ENCODE measurements around the gene LRRFIP1.

The LRRFIP1 gene

DNA sequence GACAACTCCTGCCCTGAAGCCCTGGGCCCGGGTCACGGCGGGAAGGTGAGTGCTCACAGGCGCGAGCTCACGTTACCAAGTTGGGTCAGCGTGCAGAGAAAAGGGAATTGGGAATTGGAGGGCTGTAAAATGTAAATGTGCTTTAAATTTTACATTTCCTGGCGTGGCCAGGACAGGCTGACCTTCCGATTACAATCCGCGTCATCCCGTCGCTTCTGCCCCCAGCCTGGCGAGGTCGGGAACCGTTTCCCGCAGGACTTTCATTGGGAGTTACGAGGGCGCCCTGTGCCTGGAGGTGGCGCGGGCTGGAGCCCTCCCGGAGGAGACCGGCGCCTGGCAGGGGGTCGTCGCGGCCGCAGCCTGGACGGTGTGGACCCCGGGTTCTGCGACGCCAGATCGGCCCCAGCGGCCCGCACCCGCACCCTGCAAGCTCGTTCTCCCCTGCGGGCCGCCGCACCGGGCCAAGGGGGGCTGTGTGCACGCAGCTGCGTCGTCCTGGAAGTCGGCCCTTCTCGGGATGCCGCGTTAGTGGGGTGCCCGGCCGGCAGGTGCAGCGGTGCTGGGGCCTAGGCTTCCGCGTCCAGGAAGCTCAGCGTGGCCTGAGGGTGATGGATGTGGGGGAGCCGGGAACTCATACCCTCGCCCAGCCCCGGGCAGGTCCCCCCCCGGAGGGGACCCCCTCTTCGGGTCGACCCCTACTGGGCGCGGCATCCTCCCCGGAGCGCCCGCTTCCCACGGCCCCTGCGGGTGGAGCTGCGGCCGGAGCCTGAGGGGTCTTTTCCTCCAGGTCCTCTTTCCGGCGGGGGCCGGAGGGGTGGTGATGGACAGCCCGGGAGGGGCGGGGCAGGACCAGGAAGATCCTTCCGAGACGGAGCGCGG, 63.9 kb downstream of the LRRFIP1 start:
- DNase-seq, result no peak

DNA sequence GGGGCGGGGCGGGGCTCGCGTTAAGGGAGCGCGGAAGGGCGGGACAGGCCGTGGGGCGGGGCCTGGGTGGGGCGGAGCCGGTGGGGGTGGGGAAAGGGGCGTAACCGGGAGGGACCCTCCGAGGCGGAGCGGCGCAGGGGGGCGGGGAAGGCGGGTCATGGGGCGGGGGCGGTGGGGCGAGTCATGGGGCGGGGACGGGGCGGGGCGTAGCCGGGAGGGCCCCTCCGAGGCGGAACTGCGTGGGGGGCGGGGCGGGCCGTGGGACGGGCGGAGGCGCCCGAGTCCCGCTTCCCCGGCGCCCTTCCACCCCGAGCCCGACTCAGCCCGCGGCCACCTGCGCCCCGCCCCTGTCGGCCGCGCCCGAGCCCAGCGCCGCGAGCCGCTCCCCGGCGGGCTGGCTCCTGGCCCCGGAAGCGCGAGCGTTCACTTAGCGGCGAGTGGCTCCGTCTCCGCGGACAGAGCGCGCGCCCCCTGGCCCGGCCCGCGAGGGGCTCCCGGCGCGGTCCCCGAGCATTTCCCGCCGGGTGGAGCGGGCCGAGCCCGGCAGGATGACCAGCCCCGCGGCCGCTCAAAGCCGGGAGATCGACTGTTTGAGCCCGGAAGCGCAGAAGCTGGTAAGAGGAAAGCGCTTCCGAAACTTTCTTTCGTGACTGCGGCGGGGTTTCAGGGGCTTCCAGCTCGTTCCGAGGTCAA, 64.7 kb downstream of the LRRFIP1 start:
- peak; percentile 96 for DNase-seq

DNA sequence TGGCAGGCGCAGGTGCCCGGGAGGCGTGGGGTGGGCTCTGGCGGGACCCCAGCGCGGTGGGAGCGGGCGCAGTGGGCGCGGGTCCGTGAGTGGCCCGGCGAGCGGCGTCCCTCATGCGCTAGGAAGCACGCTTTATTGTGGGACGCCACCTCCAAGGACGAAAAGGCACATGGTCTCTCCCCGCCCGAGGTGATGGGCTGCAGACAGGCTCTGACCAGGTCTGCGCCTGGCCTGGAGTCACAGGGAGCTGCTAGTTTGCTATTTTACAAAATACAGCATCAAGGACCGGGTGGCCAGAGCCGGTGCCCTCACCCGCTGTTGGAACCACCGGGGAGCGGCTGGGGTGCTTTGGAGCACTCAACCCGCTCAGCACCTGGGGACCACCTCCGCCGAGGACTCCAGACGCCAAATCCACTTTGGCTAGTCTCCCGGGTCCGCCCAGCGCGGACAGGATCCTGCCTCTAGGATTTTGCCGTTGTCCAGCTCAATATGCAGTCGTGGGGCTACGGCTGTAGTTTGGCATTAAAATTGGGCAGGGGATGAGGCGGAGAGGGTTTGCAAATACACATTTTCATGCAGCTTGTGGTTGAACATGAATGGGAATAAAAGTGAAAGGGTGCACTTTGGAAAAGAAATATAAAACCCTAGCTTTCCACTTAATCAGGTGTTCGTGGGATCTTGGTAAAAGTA, 65.4 kb downstream of the LRRFIP1 start:
- no peak for DNase-seq

DNA sequence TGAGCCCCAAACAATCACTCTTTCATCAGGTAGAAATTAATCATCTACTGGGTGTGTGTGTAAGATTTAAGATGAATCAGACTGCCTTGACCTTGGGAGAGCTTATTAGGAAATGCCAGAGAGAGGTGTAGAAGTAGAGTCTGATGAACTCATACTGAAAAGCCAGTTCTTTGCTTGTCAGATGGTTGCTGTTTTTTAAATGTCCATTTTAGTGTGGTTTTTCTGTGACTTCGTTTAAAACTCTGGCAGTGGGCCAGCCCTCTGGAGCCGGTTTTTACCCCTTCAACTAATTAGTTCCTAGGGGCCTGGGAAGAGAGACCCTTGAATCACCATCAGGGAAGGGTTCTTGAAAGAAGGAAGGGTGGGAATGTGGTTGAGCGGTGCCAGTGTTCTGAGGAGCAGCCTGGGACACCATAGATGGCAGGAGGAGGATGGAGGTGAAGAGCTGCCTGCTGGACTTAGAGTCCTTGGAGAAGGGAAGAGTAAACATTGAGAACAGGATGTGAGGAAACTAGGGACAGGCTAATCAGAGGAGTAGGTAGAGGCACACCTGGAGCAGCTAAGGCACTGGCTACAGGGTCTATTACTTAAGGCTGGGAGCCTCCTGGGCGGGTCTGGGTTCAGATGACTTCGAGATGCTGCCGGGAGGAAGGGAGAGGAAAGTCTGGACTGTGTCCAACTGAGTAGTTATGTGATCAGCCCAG, 66.1 kb downstream of the LRRFIP1 start:
- no peak for DNase-seq

DNA sequence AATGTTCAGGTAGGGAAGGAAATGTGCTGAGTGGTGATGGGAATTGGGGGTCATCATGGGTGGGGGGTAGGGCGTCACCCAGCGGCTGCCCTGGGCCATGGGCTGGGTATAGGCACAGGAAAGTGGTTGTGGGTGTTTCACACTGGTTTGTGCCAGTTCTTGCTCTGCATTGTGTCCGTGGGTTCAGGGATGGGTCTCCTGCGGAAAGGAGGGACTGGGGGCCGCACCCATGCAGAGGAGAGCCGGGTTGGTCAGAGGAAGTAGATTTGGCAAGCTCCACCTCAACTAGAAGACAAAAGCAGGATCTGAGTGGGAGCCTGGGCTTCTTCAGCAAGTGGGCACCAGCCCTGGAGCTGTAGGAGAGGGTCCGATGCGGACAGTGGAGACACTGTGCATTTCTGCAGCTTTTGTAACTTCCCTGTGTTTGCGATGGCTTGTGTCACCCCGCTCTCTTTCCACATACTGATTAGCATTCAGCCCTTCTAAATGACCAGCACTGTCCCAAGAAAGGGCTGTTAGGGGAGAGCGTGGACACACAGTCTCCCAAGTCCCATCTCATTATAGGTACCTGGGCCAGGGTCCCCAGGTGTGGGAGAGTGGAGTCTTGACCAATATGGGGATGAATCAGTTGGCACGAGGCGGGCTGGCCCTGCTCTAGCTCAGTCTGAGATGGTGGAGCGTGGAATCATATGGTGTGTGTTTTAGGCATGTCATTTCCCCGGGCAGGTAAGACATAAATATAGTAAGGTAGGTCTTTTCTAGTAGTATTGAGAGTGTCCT, 67.2 kb downstream of the LRRFIP1 start:
- no peak for DNase-seq

DNA sequence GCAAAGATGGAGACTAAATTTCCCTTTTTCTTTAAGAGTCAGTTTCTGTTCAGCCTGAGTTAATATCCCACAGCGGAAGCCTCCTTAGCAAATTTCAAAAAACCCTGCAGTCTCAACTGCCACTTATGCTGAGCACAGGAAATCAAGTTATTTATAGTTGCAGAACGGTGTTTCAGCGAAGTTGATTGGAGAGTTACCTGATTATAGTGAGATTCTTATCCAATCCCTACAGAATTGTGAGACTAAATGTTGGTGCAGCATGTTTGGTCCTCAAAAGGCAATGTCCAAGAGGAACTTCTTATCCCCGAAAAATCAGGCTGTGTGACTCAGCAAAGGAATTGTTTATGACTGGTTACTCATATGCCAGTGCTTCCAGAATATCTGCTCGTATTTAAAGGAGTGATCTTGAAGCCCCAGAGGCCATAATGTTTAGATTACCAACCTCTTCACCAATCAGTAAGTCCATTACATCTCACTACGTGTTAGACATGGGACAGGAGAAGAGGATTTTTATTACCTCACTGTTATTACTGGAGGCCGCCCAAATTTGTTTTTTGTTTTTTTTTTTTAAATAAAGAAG, 67.9 kb downstream of the LRRFIP1 start:
- peak; percentile 77 for DNase-seq

DNA sequence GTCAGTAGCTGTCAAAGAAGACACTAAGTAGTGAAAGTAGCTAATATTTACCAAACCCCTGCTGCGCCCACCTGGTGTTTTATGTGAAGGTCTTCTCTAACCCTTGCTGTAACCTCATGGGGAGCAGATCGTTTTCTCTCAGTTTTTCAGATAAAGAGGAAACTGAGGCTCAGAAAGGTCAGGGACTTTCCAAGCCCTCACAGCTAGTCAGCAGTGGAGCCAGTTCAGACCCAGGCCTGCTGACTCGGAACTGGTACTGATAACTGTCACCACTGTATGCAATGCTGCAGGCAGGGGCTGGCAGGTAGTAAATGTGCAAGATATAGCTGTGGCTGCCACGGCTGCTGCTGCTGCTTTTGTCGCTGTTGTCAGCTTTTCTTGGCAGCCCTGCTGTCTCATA, 69.1 kb downstream of the LRRFIP1 start:
- no peak for DNase-seq

DNA sequence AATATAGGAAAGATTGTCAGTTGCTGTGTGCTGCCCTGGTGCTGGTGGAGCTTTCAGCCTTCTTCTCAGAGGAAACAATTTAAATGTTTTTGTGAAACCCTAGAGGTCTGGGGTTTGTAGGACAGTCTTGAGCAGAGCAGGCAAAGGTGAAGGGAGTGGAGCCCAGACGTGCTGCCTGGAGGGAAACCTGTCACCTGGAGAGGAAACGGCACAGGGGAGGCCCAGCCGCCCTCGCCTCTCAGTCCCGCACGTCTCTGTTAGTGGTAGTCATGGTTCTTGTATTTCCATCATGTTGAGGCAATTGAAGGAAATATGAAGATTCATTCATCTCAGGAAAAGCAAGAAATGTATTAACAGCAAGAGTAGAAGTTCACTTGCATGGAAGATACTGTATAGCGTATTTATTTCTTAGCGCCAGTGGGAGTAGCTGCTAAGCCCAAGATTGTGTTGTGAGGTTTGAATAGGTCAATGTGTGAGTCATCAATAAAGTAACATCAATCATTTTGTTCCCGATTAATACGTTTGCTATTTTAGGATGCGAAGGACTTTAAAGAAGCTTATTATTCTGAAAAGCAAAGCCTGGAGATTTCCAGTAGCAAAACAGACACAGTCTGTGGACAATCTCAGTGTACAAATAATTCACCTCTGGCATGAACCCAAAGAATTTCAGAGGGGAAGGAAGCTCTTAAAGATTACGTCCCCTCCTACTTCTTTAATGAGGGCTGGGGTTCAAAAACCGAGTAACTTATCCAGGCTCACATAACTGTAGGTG, 70.4 kb downstream of the LRRFIP1 start:
- no peak for DNase-seq

DNA sequence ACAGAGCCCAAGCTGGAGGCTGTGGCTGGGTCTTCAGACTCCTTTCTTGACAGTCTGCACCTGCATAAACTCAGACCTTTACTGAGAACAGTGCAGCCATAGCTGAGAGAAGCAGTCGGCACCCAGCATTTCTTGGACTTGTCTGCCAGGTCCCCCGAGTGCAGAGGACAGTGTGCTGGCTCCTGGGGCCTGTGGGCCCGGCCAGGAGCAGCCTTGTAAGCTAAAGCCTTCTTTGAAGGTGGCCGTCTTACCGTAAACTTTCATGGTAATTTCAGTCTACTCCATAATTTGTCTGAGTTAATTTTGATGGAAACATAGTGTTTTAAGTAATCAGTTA, 70.9 kb downstream of the LRRFIP1 start:
- DNase-seq, result no peak

DNA sequence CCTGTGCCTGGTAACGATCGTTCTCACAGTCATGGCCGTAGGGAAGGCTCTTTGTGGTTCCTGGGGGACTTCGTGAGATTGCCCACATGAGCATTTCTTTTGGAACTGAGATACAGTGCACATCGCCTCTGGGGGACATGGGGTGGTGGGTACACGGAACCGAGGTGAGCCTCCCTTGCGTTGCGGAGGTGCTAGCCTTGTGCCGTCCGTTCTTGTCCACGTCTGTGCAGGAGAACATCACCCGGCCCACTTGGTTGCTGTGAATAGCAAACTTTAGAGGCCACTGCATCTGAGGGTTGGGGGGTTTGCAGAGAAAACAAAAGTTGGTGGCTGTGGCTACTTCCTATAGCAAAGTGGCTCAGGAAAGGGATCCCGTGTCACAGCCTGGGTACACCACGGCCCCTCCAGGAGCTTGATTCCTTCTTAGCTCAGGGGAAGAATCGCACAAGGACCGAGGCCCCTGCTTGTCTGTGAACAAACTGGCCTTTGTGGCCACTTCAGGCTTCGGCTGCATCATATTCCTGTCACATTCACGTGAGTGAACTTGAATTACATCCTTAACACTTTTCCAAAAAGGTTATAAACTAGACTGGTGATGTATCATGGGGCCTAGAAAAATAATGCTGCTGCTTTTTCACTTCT, 72.6 kb downstream of the LRRFIP1 start:
- no peak for DNase-seq

DNA sequence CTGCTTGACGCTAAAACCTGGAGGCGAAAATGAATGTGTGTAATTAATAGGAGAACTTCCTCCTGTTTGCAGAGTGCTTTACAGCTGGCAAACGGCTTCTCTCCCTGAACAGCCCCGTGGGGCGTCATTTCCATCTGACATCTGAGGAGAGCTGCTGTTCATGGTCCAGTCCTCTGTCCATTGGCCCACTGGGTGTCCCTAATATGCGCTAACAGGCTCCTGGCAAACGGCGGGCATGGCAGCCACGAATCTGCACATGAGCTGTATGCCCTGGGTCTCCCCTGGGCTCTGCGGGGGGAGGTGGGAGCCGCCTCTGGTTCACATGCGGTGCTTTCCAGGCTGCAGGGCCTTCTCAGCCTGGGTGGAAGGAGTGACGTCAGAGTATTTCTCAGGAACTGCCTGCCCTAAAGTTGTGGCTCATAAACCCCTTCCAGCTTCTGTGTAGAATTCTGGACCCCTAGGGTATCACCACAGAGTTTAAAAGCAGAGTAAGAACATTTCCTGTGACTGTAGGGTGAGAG, 73.2 kb downstream of the LRRFIP1 start:
- DNase-seq, result peak; percentile 80

DNA sequence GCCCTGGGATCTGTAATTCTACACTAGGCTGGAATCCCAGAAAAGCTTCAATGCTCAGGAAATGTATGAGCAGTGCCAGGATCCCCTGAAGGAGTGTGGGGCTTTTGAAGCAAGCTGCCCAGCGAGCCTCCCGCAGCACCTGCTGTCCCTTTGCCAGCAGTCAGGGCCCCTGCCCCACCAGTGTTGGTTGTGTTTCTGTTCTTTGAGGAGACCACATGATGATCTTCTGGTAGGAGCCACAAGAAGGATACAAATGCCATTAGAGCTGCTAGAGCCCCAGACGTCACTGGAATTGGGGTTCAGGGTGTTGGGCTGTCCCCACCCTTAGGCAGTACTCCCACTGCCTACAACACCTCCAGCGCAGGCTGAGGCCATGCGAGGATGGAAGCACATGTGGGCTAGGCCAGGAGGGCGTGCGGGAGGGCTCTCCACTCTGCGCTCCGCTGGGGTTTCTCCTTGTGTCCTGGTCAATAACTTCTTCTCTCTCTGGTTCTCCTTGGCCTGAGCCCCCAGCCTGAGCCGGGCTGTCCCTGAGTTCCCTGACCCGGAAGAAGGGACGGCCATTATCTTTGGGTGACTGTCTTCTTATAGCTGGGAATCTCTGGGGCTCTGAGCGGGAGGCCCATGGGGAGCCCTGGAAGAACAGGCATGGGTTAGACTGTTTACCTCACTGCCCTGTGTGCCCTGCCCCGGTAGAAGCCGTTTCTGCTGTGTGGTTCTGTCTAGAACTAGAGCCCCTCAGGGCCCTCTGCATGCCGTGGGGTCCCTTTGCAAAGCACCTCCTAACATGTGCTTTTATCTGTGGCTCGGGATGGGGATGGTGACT, 73.9 kb downstream of the LRRFIP1 start:
- DNase-seq, result no peak

DNA sequence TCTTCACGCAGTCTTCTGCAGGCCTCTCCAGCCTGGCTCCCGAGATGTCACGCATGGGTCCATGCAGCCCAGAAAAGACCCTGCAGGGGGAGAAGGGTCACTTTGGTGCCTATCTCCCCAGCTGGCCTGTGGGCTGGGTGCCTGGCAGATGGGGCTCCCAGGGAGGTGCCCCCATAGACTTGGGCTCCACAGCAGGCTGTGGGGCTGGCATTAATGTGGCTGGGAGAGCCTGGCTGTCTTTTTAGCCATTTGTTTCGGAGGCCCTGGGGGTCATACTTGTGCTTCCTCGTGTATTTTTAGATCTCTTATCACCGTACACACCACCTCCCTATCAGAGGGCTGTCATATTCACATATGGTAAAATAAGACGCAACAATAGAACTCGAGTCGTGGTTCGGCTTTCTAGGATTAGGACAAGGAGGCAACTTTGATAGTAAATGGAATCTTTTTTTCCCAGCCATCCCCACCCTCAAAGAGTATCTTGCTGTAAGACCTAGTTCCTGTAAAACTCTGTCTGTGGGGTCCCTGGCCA, 74.5 kb downstream of the LRRFIP1 start:
- DNase-seq, result no peak

DNA sequence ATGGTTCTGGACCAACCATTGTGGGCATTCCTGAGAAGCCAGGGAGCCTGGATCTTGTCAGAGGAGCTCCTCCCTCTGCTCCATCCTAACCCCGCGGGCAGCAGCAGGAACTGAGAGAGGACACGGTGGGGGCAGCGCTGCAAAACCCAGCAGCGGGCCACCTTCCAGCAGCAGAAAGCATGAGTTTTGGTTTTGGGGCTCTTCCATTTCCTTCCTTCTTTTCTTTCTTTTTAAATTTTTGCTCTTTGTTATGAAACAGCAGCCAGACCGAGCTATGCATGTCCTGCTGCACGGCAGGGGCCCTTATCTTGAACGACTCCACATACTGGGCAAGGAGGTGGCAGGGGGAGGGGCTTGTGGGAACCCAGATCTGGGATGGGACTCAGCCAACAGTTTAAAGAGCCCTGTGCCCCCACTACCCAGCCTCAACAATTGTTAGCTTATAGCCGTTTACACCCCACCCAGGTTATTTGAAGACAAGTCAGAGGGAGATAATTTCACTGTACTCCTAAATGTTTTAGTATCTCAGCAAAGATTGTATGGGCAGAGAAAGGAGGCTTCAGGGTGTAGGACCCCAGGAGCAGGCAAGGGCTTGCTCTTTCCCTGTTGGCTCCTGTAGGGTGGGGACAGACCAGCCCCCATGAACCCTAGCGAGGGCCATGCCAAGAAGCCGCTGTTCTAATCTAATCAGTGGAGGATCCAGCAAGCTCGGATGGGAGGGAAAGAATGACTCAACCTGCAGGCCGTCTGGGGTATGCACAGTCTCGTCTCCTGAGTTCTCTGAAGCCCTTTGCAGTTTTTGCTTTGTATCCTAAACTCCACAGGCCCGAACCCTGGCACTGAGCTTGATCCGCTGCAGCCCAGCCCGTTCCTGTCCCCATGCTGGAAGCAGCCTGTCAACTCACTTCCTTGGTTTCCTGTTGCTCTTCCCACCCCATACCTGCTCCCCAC, 75.3 kb downstream of the LRRFIP1 start:
- DNase-seq, result peak; percentile 30

DNA sequence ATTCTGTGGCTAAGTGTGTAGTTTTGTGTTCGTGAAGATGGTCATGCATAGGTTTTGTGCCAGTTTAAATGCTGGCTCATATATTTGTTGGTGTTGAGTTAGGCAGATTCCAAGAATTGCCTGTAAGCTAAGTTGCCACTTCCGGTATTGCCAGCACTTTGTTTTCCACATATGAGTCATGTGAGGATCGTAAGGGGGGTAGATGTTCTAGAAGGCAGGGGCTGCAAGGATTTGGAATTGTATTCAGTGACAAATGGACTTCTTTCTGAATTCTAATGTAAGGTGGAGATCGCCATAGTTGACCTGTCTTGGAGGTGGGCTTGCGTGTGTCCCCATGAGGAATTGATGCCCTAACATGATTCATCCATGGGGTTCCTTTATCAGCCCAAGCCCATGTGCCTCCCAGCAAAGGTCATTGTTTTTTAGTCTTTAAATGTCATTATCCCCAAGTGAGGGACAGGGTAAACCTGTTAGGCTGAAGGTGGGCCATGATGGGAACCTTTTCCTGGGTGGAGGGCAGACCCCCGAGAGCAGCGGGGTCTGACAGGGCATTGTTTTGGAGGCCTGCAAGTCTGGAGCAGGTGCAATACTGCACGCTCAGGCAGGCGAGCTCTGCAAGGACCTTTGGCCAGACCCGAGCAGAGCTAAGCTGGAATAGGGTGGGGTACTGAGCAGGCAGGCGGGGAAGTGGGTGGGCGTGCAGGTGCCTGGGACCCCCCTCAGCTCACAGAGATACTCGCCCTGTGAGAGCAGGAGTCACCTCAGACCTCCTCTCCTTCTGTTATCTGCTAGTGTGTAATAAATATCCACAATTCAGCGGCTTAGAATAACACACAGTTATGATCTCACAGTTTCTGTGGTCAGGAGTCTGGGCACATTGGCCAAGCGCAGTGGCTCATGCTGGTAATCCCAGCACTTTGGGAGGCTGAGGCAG, 77.4 kb downstream of the LRRFIP1 start:
- DNase-seq, result no peak

DNA sequence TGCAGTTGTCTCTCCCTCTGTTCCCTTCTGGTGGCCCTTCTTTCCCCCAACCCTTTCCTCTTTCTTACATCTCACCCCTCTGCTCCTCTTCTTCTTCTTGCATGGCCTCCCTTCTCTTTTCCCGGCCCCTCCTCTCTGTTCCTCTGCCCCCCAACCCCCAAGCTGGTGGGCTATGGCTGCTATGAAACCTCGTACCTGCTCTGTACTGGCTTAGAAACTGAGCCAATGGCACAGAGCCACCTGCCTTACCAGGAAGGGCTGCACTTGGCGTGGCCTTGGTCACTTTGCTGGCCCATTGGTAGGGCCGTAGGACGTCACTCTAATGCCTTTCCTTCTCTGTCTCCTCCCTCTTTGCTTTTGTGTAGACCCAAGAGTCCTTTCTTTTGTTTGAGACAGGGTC, 78.9 kb downstream of the LRRFIP1 start:
- DNase-seq, result no peak

DNA sequence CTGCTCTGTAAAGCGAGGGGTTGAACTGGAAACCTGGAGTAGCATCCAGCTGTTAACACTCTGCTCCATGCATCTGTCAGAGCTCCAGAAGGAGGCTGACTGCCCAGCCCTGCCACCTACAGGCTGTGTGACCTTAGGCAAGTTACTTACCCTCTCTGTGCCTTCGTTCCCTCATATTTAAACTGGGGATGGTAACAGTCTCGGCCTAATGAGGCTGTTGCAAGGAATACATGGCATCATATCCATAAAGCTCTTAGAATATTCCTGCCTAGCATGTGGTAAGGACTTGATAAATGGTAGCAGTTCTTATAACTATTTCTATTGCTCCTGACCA, 80.6 kb downstream of the LRRFIP1 start:
- DNase-seq, result no peak
